ENCODE data around the gene MEF2C.
A peak's percentile ranks its signal among the peaks of the same experiment; 100 is the strongest.

MEF2C gene

GRCh38 chr5:88745093-88745696 is 137.8 kb downstream of the MEF2C start:
- no peak for DNase-seq

GRCh38 chr5:88743231-88743834 is 139.7 kb downstream of the MEF2C start:
- no peak for DNase-seq

- DNase-seq: no peak
Measured at GRCh38 chr5:88741964-88742363, 141.0 kb downstream of the MEF2C start.

GRCh38 chr5:88740604-88741185 is 142.3 kb downstream of the MEF2C start:
- no peak for DNase-seq

GRCh38 chr5:88736494-88736893 is 146.5 kb downstream of the MEF2C start:
- no peak for DNase-seq

GRCh38 chr5:88734983-88735382 is 148.0 kb downstream of the MEF2C start:
- DNase-seq: no peak

- no peak for DNase-seq
Measured at GRCh38 chr5:88734191-88734640, 148.8 kb downstream of the MEF2C start.

- DNase-seq: no peak
Measured at GRCh38 chr5:88732862-88733261, 150.1 kb downstream of the MEF2C start.

- DNase-seq: no peak
Measured at GRCh38 chr5:88732181-88732633, 150.8 kb downstream of the MEF2C start.

- DNase-seq: no peak
Measured at GRCh38 chr5:88729829-88730182, 153.2 kb downstream of the MEF2C start.

GRCh38 chr5:88729084-88729828 is 153.7 kb downstream of the MEF2C start:
- peak; percentile 46 to 57 for DNase-seq

GRCh38 chr5:88727705-88728313 is 155.2 kb downstream of the MEF2C start:
- DNase-seq: no peak

GRCh38 chr5:88725454-88725853 is 157.5 kb downstream of the MEF2C start:
- DNase-seq: no peak

GRCh38 chr5:88724201-88724600 is 158.8 kb downstream of the MEF2C start:
- DNase-seq: no peak

GRCh38 chr5:88722546-88723073 is 160.4 kb downstream of the MEF2C start:
- DNase-seq: no peak

- no peak for DNase-seq
Measured at GRCh38 chr5:88719434-88719833, 163.6 kb downstream of the MEF2C start.

- no peak for DNase-seq
Measured at GRCh38 chr5:88718736-88719135, 164.2 kb downstream of the MEF2C start.

- DNase-seq: no peak
Measured at GRCh38 chr5:88716101-88716500, 166.9 kb downstream of the MEF2C start.

- DNase-seq: no peak
Measured at GRCh38 chr5:88715503-88715902, 167.5 kb downstream of the MEF2C start.

- no peak for DNase-seq
Measured at GRCh38 chr5:88713818-88714217, 169.2 kb downstream of the MEF2C start.

GRCh38 chr5:88708682-88709398 is 174.1 kb downstream of the MEF2C start:
- no peak for DNase-seq

GRCh38 chr5:88708021-88708420 is 175.0 kb downstream of the MEF2C start:
- DNase-seq: no peak
